Ovary (tissue), 9 donors: ENCODE measurements around the gene ZFPM1. TPM values are rescaled to one million over a fixed set of nuclear protein-coding genes. Genes with fewer than 3 reads are reported as not detected.

Experiments
- DNase-seq, 5 donors: peaks; one replicate each; pipeline ENCODE4 v3.0.0-alpha.2; 2019 to 2020
- H3K27ac ChIP-seq, 2 donors: fragments of 200-600 bp; one replicate each; pipeline versions ENCODE4 v1.5.1 to v1.8.0; 2019 to 2022
- H3K27me3 ChIP-seq: fragments of 200-600 bp; one replicate; pipeline ENCODE4 v1.8.0; 2022
- H3K36me3 ChIP-seq: fragments of 200-600 bp; sonication (generic); one replicate; pipeline ENCODE4 v1.5.1; 2019
- H3K4me1 ChIP-seq: one replicate; pipeline ENCODE4 v1.8.1; 2013; ENCODE audit warnings: mild to moderate bottlenecking, moderate library complexity; ENCODE audit not compliant: insufficient read depth
- H3K4me3 ChIP-seq: fragments of 200-600 bp; sonication (generic); one replicate; pipeline ENCODE4 v1.5.1; 2017
- H3K9me3 ChIP-seq, 2 donors: fragments of 200-600 bp in 1 of 2; sonication (generic) in 1 of 2; one replicate each; pipeline versions ENCODE4 v1.5.1 to v1.8.1; 2013 to 2019; ENCODE audit warnings: mild to moderate bottlenecking in 1 of 2, moderate library complexity in 1 of 2
- CTCF ChIP-seq, 3 donors: fragments of 450-650 bp in 2 of 3; fragments of 200-600 bp in 1 of 3; IDR thresholded peaks; one replicate each; pipeline versions ENCODE4 v1.5.1 to v1.8.0; 2016 to 2022; ENCODE audit warnings: antibody characterized with exemption in 3 of 3, mild to moderate bottlenecking in 1 of 3
- EP300 ChIP-seq: sonication (generic); formaldehyde crosslinking; IDR thresholded peaks from one replicate; pipeline ENCODE4 v1.6.1; 2017; ENCODE audit warnings: antibody characterized with exemption
- POLR2A ChIP-seq: fragments of 450-650 bp; IDR thresholded peaks from one replicate; pipeline ENCODE4 v1.6.1; 2017; ENCODE audit warnings: antibody characterized with exemption, mild to moderate bottlenecking, moderate library complexity
- WGBS, 3 donors: extraction: QIAGEN DNeasy Blood & Tissue Kit in 1 of 3; methylation state at CpG; one replicate each; pipeline versions ENCODE4 v1.1.5 to v1.1.7; 2013 to 2017; 5-methylcytosine and 5-hydroxymethylcytosine counted together
- intact Hi-C, 4 donors: fragments of 100-400 bp; cut with DNase I; formaldehyde crosslinking; loops; one replicate each; pipeline versions ENCODE4 v1.11.0 to v1.15.1; 2022 to 2023
- polyA plus RNA-seq, 2 donors: library from polyadenylated mRNA; stranded (reverse); fragments of 200-250 nt in 1 of 2; fragments of 350-450 nt in 1 of 2; fragmentation: Illumina TruSeq in 1 of 2; extraction: RNeasy Lipid Tissue Mini Kit (QIAGEN cat#74804) in 1 of 2; gene quantifications; one replicate each; pipeline ENCODE4 v1.2.3, GENCODE V29; 2013 to 2014
- total RNA-seq, 7 donors: library from RNA; depleted of rRNA in 2 of 7; stranded (reverse); fragments of >200 nt in 2 of 7; fragmentation: NEBNext Ultra II Directional in 3 of 7; extraction: Animal tissue kit (Norgen Biotek cat#: 25700) in 3 of 7; gene quantifications; one replicate each; pipeline versions ENCODE4 v1.1.0 to v1.2.4, GENCODE V29; 2016 to 2023
- donor health status: DM: no; HTN: no; CAD: no; lungs with moderate emphysema.
- donor health status: DM: no; HTN: no; CAD: no.
- donor health status: Bipolar disorder and iron deficiency.
- donor health status: DM: yes; HTN: yes; CAD: no.
- donor health status: DM: no; HTN: no; CAD: no.
- donor health status: DM: yes; HTN: yes; CAD: no.

The ZFPM1 gene
- total and polyA plus RNA-seq, 9 donors = 0.10 to 11.4 (median 3.5) TPM

GRCh38 chr16:88506723-88507122 is 53.6 kb downstream of the ZFPM1 start:
- no peak overlapping the region for H3K27ac ChIP-seq
- intact Hi-C loops = no loop called here
- H3K4me1 ChIP-seq = no peaks in the 10 kb centered on the region
- DNase-seq = no peak
- H3K9me3 ChIP-seq = no peaks in the 10 kb centered on the region
- WGBS, 3 donors = 88 to 95% (median 94%) methylated on average over 21 of the region's 21 CpGs
- TF ChIP-seq CTCF (IDR thresholded peaks at IDR 0.05) = no peak
- TF ChIP-seq POLR2A = no peak
- no peak for TF ChIP-seq EP300
- no peaks in the 10 kb centered on the region for H3K27me3 ChIP-seq
- no peaks in the 10 kb centered on the region for H3K36me3 ChIP-seq
- H3K4me3 ChIP-seq = no peak overlapping the region

- no peaks in the 10 kb centered on the region for H3K36me3 ChIP-seq
- no peak overlapping the region for H3K4me3 ChIP-seq
- 86 to 93% (median 91%) methylated on average over 9 of the region's 9 CpGs for WGBS, 3 donors
- H3K27me3 ChIP-seq = no peaks in the 10 kb centered on the region
- H3K27ac ChIP-seq = no peak overlapping the region
- intact Hi-C loops = no loop called here
- TF ChIP-seq CTCF (IDR thresholded peaks at IDR 0.05) = no peak
- TF ChIP-seq POLR2A = no peak
- no peak for TF ChIP-seq EP300
- no peak for DNase-seq
- H3K4me1 ChIP-seq = no peaks in the 10 kb centered on the region
- H3K9me3 ChIP-seq = no peaks in the 10 kb centered on the region
Measured at GRCh38 chr16:88507231-88507743, 54.2 kb downstream of the ZFPM1 start.

DNA sequence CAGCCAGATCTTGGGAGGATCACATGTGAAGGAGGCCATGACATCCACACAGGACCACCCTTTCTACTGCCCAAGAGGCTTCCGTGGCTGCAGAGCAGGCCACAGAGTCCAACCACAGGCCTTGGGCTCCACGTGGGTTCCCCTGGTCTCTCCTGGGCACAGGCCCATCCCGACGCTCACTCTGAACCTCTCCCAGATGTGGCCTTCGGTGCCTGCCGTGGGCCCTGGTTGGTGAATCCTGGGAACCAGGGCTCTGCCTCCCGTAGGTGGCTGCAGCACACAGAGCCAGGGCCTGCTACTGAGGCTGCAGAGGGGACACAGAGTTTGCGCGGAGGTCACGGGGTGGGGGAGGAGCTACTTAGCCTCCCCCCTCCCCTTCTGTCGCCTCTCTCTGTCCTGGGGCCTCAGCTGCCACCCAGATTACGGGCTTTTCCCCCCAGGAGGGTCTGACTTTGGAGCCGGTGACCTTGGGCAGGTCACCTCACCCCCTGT is 55.3 kb downstream of the ZFPM1 start:
- Histone ChIP-seq H3K27me3 (no peaks in the 10 kb centered on the region), H3K36me3 (no peaks in the 10 kb centered on the region), H3K4me3 (no peak overlapping the region), H3K4me1 (no peaks in the 10 kb centered on the region), H3K9me3 (no peaks in the 10 kb centered on the region), H3K27ac (no peak overlapping the region)
- intact Hi-C loops = no loop called here
- 80 to 92% (median 85%) methylated on average over 8 to 13 of the region's 13 CpGs for WGBS, 3 donors
- TF ChIP-seq EP300 = no peak
- no peak for TF ChIP-seq POLR2A
- no peak for TF ChIP-seq CTCF (IDR thresholded peaks at IDR 0.05)
- DNase-seq = no peak

DNA sequence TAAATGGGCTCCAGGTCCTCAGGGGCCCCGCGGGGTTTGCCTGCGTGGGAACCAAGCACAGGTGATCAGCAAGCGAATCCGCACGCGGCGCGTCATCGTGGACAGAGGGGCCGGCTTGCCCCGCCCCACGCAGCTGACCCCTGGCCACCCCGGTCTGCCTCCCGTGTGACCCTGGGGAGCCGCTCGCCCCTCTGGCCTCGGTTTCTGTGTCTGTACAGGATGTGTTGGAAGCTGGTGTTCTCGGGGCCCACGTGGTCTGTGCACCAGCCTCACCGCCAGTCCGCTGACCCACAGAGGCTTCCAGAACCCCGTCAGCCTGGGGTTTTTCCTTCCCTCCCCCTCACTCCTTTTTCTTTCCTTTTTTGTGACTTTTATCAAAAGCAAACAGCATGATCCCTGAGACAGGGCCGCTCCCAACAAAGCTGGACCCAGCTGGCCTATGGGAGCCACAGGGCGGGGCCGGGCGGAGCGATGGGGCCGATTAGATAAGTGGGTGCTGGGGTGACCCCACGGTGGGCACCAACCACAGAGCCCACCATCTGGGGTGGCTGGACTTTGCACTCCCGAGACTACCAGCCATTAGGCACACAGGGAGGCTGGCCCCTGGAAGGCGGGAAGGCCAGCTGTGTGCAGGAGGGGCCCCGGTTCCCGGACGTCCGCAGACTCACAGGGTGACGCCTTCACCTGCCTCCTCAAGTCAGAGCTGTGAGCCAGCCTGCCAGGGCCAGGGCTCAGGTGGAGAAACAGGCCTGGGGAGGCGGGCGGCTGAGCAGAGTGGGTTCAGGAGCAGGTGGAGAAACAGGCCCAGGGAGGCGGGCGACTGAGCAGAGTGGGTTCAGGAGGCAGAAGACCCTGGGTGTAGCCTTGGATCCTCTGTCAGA is 56.0 kb downstream of the ZFPM1 start:
- WGBS, 3 donors = 58 to 79% (median 67%) methylated on average over 40 to 41 of the region's 41 CpGs
- TF ChIP-seq CTCF (IDR thresholded peaks at IDR 0.05) (no peak), POLR2A (no peak), EP300 (no peak)
- no peaks in the 10 kb centered on the region for H3K4me1 ChIP-seq
- no peaks in the 10 kb centered on the region for H3K27me3 ChIP-seq
- DNase-seq = no peak
- H3K9me3 ChIP-seq = no peaks in the 10 kb centered on the region
- intact Hi-C loops = no loop called here
- no peak overlapping the region for H3K4me3 ChIP-seq
- H3K27ac ChIP-seq = no peak overlapping the region
- no peaks in the 10 kb centered on the region for H3K36me3 ChIP-seq
